Karpas-422 (cell line): ENCODE data around the gene SPANXC. TPM values are rescaled to one million over a fixed set of nuclear protein-coding genes. Genes with fewer than 3 reads are reported as not detected.

Source experiments
- total RNA-seq: library from RNA; depleted of rRNA; stranded (reverse); fragments of >200 nt; shearing (Covaris generic); gene quantifications from 2 replicates; pipeline ENCODE4 v1.2.3, GENCODE V29; 2014; ENCODE audit warnings: low replicate concordance; rRNA removed

SPANXC gene
- total RNA-seq, 1 experiment from 2014 or later = not detected

Other genes with a start within 250 kb of the SPANXC start
- not detected in 2 replicates for gene SPANXB1, start 239.9 kb downstream of the SPANXC start, total RNA-seq
- not detected in 2 replicates for gene LDOC1, start 65.4 kb downstream of the SPANXC start, total RNA-seq